Tibial nerve (tissue), 3 donors: ENCODE measurements around the gene PTPA.

Experiments used
- POLR2A ChIP-seq, 2 donors: fragments of 450-650 bp; IDR thresholded peaks; one replicate each; pipeline ENCODE4 v1.6.1; 2017; ENCODE audit warnings: antibody characterized with exemption in 2 of 2, mild to moderate bottlenecking in 2 of 2, moderate library complexity in 2 of 2
- TF ChIP-seq, protein P1 (sequence below), 5 experiments: fragments of 200-600 bp in 3 of 5; fragments of 450-650 bp in 2 of 5; sonication (generic) in 3 of 5; IDR thresholded peaks; one replicate each; pipeline ENCODE4 v1.5.1; 2016 to 2019; ENCODE audit warnings: antibody characterized with exemption in 5 of 5, mild to moderate bottlenecking in 3 of 5, moderate library complexity in 2 of 5

DNA sequence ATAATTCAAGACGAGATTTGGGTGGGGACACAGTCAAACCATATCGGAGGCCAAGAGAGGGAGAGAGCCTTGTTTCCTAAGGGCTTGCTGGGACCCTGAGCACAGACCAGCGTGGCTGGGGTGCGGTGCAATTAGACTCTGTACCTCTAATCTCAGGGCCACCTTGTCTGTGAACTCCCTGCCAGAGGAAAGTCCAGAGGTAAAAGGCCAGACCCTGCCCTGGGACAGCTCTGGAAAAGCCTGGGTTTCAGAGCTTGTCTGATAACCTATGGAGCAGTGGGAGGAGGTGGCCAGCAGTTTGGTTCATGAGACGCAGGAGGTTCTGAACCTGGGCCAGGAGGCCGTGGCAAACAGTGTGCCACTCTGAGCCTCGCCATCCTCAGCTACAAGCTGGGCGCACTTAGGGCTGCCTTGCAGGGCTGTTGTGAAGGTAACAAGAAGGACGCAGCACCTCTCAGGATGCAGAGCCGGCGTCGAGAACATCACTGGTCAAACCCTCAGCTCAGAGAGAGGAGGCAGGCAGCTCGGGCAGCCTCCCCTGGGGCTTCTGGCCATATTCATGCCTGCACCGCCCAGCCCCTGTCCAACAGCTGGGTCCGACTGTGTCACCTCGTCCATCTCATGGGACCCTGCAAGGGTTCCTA lies 35.1 kb upstream of the PTPA start:
- TF ChIP-seq POLR2A (IDR thresholded peaks at IDR 0.05), result no peak
- TF ChIP-seq, protein P1, sequence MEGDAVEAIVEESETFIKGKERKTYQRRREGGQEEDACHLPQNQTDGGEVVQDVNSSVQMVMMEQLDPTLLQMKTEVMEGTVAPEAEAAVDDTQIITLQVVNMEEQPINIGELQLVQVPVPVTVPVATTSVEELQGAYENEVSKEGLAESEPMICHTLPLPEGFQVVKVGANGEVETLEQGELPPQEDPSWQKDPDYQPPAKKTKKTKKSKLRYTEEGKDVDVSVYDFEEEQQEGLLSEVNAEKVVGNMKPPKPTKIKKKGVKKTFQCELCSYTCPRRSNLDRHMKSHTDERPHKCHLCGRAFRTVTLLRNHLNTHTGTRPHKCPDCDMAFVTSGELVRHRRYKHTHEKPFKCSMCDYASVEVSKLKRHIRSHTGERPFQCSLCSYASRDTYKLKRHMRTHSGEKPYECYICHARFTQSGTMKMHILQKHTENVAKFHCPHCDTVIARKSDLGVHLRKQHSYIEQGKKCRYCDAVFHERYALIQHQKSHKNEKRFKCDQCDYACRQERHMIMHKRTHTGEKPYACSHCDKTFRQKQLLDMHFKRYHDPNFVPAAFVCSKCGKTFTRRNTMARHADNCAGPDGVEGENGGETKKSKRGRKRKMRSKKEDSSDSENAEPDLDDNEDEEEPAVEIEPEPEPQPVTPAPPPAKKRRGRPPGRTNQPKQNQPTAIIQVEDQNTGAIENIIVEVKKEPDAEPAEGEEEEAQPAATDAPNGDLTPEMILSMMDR (IDR thresholded peaks at IDR 0.05), result no peak
